ENCODE data around the gene FAR2.
"Not testable (repeated sequence)": the region's sequence is repeated elsewhere in the genome, so short reads cannot be mapped to it uniquely, and the experiment has no call there.

FAR2 gene

GRCh38 chr12:29138855-29139254 lies 10.2 kb upstream of the FAR2 start:
- not testable (repeated sequence) for H3K79me2 ChIP-seq (ENCODE audit: control insufficient read depth, insufficient read depth, low read length, poor library complexity); H2AK5ac ChIP-seq (ENCODE audit: low read length); H4K91ac ChIP-seq (ENCODE audit: low read depth, low read length); H2AFZ ChIP-seq (ENCODE audit: insufficient read depth, low read length, poor library complexity); H3K4ac ChIP-seq (ENCODE audit: low read depth, low read length); H3K4me1 ChIP-seq (ENCODE audit: control insufficient read depth in 1 of 2, insufficient read depth in 2 of 2, low read length in 2 of 2); H2BK120ac ChIP-seq (ENCODE audit: insufficient read depth, low read length, poor library complexity); H2BK12ac ChIP-seq (ENCODE audit: low read length); H3K9ac ChIP-seq (ENCODE audit: low read length); H2BK5ac ChIP-seq (ENCODE audit: low read depth, low read length, poor library complexity); H3K9me3 ChIP-seq (ENCODE audit: insufficient read depth, low read depth, low read length); H3K4me3 ChIP-seq (ENCODE audit: low read depth, low read length); H3K27ac ChIP-seq (ENCODE audit: low read depth, low read length); H3K36me3 ChIP-seq (ENCODE audit: control insufficient read depth in 1 of 2, insufficient read depth in 2 of 2, low read length in 2 of 2); H3K4me2 ChIP-seq (ENCODE audit: low read length); H3K18ac ChIP-seq (ENCODE audit: low read length); H3K23ac ChIP-seq (ENCODE audit: low read length); H3K79me1 ChIP-seq (ENCODE audit: low read length); H3K14ac ChIP-seq (ENCODE audit: low read length); H4K8ac ChIP-seq (ENCODE audit: low read depth, low read length); H4K12ac ChIP-seq (ENCODE audit: low read depth, low read length); DNase-seq; H3K27me3 ChIP-seq (ENCODE audit: insufficient read depth, low read length)
- no CpG with 5 or more reads among the region's 4 CpGs for WGBS (ENCODE audit: extremely low coverage, insufficient coverage, insufficient read length)

- Histone ChIP-seq H2BK12ac (ENCODE audit: low read length) (no peak overlapping the region), H3K79me2 (ENCODE audit: control insufficient read depth, insufficient read depth, low read length, poor library complexity) (peaks cover 7% of the 10 kb centered on the region), H2AK5ac (ENCODE audit: low read length) (no peak overlapping the region), H3K27me3 (ENCODE audit: insufficient read depth, low read length) (no peaks in the 10 kb centered on the region), H3K18ac (ENCODE audit: low read length) (no peak overlapping the region), H2BK120ac (ENCODE audit: insufficient read depth, low read length, poor library complexity) (no peak overlapping the region), H3K9me3 (ENCODE audit: insufficient read depth, low read depth, low read length) (no peaks in the 10 kb centered on the region), H3K4me3 (ENCODE audit: low read depth, low read length) (no peak overlapping the region), H3K4me1 (ENCODE audit: control insufficient read depth in 1 of 2, insufficient read depth in 2 of 2, low read length in 2 of 2) (peaks cover 4 to 5% of the 10 kb centered on the region in 2 experiments), H3K4me2 (ENCODE audit: low read length) (no peak overlapping the region), H3K14ac (ENCODE audit: low read length) (no peak overlapping the region), H4K12ac (ENCODE audit: low read depth, low read length) (no peak overlapping the region), H3K79me1 (ENCODE audit: low read length) (peaks cover 15% of the 10 kb centered on the region), H2AFZ (ENCODE audit: insufficient read depth, low read length, poor library complexity) (no peak overlapping the region), H2BK5ac (ENCODE audit: low read depth, low read length, poor library complexity) (no peak overlapping the region), H3K4ac (ENCODE audit: low read depth, low read length) (no peak overlapping the region), H3K36me3 (ENCODE audit: control insufficient read depth in 1 of 2, insufficient read depth in 2 of 2, low read length in 2 of 2) (no peaks in the 10 kb centered on the region), H4K8ac (ENCODE audit: low read depth, low read length) (no peak overlapping the region), H3K9ac (ENCODE audit: low read length) (no peak overlapping the region), H4K91ac (ENCODE audit: low read depth, low read length) (no peak overlapping the region), H3K27ac (ENCODE audit: low read depth, low read length) (no peak overlapping the region), H3K23ac (ENCODE audit: low read length) (no peak overlapping the region)
- WGBS (ENCODE audit: extremely low coverage, insufficient coverage, insufficient read length) = no CpG with 5 or more reads among the region's 14 CpGs
- DNase-seq = peak in 1 of 2 donors; percentile 15
Observed at GRCh38 chr12:29145372-29146170, 3.5 kb upstream of the FAR2 start.

- H3K18ac ChIP-seq (ENCODE audit: low read length) = no peak overlapping the region
- H3K4me3 ChIP-seq (ENCODE audit: low read depth, low read length) = no peak overlapping the region
- peak in 1 of 2 donors; percentile 49 for DNase-seq
- H3K27me3 ChIP-seq (ENCODE audit: insufficient read depth, low read length) = no peaks in the 10 kb centered on the region
- no peak overlapping the region for H2BK5ac ChIP-seq (ENCODE audit: low read depth, low read length, poor library complexity)
- no peak overlapping the region for H4K12ac ChIP-seq (ENCODE audit: low read depth, low read length)
- H2AK5ac ChIP-seq (ENCODE audit: low read length) = no peak overlapping the region
- H2BK12ac ChIP-seq (ENCODE audit: low read length) = no peak overlapping the region
- peaks cover 7% of the 10 kb centered on the region for H3K79me2 ChIP-seq (ENCODE audit: control insufficient read depth, insufficient read depth, low read length, poor library complexity)
- no peaks in the 10 kb centered on the region for H3K36me3 ChIP-seq (ENCODE audit: control insufficient read depth in 1 of 2, insufficient read depth in 2 of 2, low read length in 2 of 2)
- no peak overlapping the region for H4K8ac ChIP-seq (ENCODE audit: low read depth, low read length)
- no peaks in the 10 kb centered on the region for H3K9me3 ChIP-seq (ENCODE audit: insufficient read depth, low read depth, low read length)
- no peak overlapping the region for H4K91ac ChIP-seq (ENCODE audit: low read depth, low read length)
- H3K4me2 ChIP-seq (ENCODE audit: low read length) = no peak overlapping the region
- H3K23ac ChIP-seq (ENCODE audit: low read length) = no peak overlapping the region
- no peak overlapping the region for H2AFZ ChIP-seq (ENCODE audit: insufficient read depth, low read length, poor library complexity)
- H3K14ac ChIP-seq (ENCODE audit: low read length) = no peak overlapping the region
- peaks cover 15% of the 10 kb centered on the region for H3K79me1 ChIP-seq (ENCODE audit: low read length)
- no peak overlapping the region for H3K9ac ChIP-seq (ENCODE audit: low read length)
- no peak overlapping the region for H3K27ac ChIP-seq (ENCODE audit: low read depth, low read length)
- no peak overlapping the region for H3K4ac ChIP-seq (ENCODE audit: low read depth, low read length)
- H3K4me1 ChIP-seq (ENCODE audit: control insufficient read depth in 1 of 2, insufficient read depth in 2 of 2, low read length in 2 of 2) = peaks cover 4 to 5% of the 10 kb centered on the region in 2 experiments
- H2BK120ac ChIP-seq (ENCODE audit: insufficient read depth, low read length, poor library complexity) = no peak overlapping the region
Observed at GRCh38 chr12:29146196-29146595, 2.9 kb upstream of the FAR2 start.

- H3K4me1 ChIP-seq (ENCODE audit: control insufficient read depth in 1 of 2, insufficient read depth in 2 of 2, low read length in 2 of 2) = peaks cover 4 to 5% of the 10 kb centered on the region in 2 experiments
- no peaks in the 10 kb centered on the region for H3K27me3 ChIP-seq (ENCODE audit: insufficient read depth, low read length)
- peaks cover 7% of the 10 kb centered on the region for H3K79me2 ChIP-seq (ENCODE audit: control insufficient read depth, insufficient read depth, low read length, poor library complexity)
- H3K4me3 ChIP-seq (ENCODE audit: low read depth, low read length) = peak overlapping the region; percentile 85
- no peak overlapping the region for H2AK5ac ChIP-seq (ENCODE audit: low read length)
- H3K79me1 ChIP-seq (ENCODE audit: low read length) = peaks cover 15% of the 10 kb centered on the region
- H3K36me3 ChIP-seq (ENCODE audit: control insufficient read depth in 1 of 2, insufficient read depth in 2 of 2, low read length in 2 of 2) = no peaks in the 10 kb centered on the region
- H2BK120ac ChIP-seq (ENCODE audit: insufficient read depth, low read length, poor library complexity) = no peak overlapping the region
- H2BK12ac ChIP-seq (ENCODE audit: low read length) = no peak overlapping the region
- DNase-seq = peak in 1 of 2 donors; percentile 23
- no CpG with 5 or more reads among the region's 14 CpGs for WGBS (ENCODE audit: extremely low coverage, insufficient coverage, insufficient read length)
- H2BK5ac ChIP-seq (ENCODE audit: low read depth, low read length, poor library complexity) = no peak overlapping the region
- H2AFZ ChIP-seq (ENCODE audit: insufficient read depth, low read length, poor library complexity) = no peak overlapping the region
- no peak overlapping the region for H4K12ac ChIP-seq (ENCODE audit: low read depth, low read length)
- H3K4me2 ChIP-seq (ENCODE audit: low read length) = peak overlapping the region; percentile 82
- peak overlapping the region; percentile 59 for H4K91ac ChIP-seq (ENCODE audit: low read depth, low read length)
- H3K9ac ChIP-seq (ENCODE audit: low read length) = peak overlapping the region; percentile 14
- no peak overlapping the region for H3K14ac ChIP-seq (ENCODE audit: low read length)
- peak overlapping the region; percentile 10 for H4K8ac ChIP-seq (ENCODE audit: low read depth, low read length)
- no peak overlapping the region for H3K4ac ChIP-seq (ENCODE audit: low read depth, low read length)
- H3K23ac ChIP-seq (ENCODE audit: low read length) = no peak overlapping the region
- no peak overlapping the region for H3K18ac ChIP-seq (ENCODE audit: low read length)
- no peak overlapping the region for H3K27ac ChIP-seq (ENCODE audit: low read depth, low read length)
- H3K9me3 ChIP-seq (ENCODE audit: insufficient read depth, low read depth, low read length) = no peaks in the 10 kb centered on the region
Observed at GRCh38 chr12:29147731-29148595, 1.1 kb upstream of the FAR2 start.
